Omental fat pad (tissue), 4 donors: ENCODE data around the gene NUP85. TPM values are rescaled to one million over a fixed set of nuclear protein-coding genes. Genes with fewer than 3 reads are reported as not detected.

Source experiments
- ATAC-seq: fragments of 150-250 bp; one replicate; pipeline ENCODE4 v1.9.1; 2016; ENCODE audit warnings: mild to moderate bottlenecking, moderate library complexity; ENCODE audit not compliant: low FRiP score
- DNase-seq: peaks from one replicate; pipeline ENCODE4 v3.0.0-alpha.2; 2019; ENCODE audit warnings: low spot score
- total RNA-seq, 4 donors: library from RNA; depleted of rRNA; stranded (reverse); fragments of >200 nt; gene quantifications; one replicate each; pipeline ENCODE4 v1.1.0, GENCODE V29; 2016
- TF ChIP-seq, protein P1 (sequence below), 3 donors: fragments of 450-650 bp; IDR thresholded peaks; one replicate each; pipeline ENCODE4 v1.5.1; 2016 to 2017; ENCODE audit warnings: antibody characterized with exemption in 3 of 3, mild to moderate bottlenecking in 3 of 3, moderate library complexity in 2 of 3

NUP85 gene
- total RNA-seq, 4 donors from 2014 or later: 17.4 to 51.2 (median 34.8) TPM

DNA sequence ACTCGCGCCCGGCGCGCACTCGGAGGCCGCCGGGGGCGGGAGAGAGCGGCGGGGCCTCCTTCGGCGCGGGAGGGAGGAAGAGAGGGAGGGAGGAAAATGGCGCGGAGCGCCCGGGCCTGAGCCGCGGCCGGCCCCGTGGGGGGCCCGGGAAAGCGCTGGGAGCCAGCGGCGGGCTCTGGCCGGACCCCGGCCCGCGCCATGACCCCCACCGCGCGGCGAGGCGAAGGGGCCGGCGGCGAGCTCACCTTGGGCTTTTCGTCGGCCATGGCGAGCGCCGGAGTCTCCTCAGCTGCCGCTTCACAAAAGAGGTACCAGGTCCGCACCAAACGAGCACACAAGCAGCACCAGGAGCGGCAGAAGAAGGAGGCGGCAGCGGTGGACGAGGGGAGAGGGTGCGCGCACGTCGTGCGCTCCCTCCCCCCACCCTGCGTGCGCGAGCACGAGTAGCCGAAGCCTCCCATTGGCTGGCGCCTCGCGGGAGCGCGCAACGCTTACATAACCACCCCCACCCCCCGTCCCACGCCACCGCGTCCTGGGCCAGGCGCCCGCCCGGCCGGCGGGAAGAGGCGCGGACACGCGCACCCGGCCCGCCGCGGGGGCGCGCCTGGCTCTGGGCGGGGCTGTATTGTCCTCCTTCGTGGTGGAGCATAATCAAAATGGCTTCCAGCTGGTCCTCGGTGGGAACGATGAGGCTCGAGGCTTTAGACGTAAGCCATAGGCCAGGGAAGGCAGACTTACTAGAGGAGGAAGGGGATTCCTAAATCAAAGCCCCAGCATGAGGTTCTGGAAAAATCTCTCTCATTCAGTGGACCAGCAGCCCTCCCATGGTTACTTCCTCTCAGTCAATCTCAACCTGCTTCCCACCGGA, 22.7 kb upstream of the NUP85 start, which contains the start of gene SUMO2:
SUMO2 (minus strand) TSS at position 391 of the 868 bp plus-strand sequence; CDS start at position 266, 125 bp downstream.
- ATAC-seq (peak; percentile 96), DNase-seq (peak; percentile 84)
- TF ChIP-seq, protein P1, sequence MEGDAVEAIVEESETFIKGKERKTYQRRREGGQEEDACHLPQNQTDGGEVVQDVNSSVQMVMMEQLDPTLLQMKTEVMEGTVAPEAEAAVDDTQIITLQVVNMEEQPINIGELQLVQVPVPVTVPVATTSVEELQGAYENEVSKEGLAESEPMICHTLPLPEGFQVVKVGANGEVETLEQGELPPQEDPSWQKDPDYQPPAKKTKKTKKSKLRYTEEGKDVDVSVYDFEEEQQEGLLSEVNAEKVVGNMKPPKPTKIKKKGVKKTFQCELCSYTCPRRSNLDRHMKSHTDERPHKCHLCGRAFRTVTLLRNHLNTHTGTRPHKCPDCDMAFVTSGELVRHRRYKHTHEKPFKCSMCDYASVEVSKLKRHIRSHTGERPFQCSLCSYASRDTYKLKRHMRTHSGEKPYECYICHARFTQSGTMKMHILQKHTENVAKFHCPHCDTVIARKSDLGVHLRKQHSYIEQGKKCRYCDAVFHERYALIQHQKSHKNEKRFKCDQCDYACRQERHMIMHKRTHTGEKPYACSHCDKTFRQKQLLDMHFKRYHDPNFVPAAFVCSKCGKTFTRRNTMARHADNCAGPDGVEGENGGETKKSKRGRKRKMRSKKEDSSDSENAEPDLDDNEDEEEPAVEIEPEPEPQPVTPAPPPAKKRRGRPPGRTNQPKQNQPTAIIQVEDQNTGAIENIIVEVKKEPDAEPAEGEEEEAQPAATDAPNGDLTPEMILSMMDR (IDR thresholded peaks at IDR 0.05): peak in 1 of 3 donors; percentile 9

DNA sequence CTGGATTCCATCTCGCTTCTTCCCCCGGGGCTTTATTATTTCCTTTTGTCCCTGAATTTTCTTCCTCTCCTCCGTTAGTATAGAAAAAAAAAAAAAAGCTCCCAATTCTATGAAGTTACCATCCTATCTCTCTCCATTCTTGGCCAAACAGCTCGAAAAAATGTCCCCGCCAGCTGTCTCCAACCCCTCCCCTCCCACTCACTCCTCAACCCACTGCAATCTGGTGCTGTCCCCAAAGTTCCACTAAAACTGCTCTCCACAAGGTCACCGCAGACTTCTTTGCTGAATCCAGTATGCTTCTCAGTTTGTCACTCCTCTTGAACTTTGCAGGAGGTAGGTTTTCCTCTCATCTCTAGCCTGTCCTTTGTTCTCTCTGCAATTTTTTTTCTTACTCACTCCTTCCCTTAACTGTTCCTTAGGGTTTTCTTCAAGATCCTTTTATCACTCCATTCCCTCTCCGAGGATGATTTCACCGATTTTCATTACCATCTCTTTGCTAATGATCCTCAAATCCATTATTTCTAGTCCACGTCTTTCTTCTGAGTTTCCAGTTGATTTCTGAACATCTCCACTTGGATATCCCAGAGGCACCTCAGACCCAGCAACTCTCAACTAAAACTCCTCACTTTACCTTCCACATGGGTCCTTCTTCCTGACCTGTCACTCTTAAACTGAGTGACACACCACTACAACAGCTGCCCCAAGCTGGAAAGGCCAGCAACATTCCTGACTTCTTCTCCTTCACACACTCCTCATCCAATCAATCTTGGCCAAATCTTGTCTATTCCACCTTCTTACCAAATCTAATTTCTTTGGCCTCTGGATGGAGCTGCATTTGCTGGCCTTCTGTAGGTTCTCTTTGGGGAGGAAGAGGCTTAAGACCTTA, 21.2 kb upstream of the NUP85 start:
- no peak for DNase-seq
- TF ChIP-seq, protein P1 (IDR thresholded peaks at IDR 0.05): no peak
- ATAC-seq: no peak

DNA sequence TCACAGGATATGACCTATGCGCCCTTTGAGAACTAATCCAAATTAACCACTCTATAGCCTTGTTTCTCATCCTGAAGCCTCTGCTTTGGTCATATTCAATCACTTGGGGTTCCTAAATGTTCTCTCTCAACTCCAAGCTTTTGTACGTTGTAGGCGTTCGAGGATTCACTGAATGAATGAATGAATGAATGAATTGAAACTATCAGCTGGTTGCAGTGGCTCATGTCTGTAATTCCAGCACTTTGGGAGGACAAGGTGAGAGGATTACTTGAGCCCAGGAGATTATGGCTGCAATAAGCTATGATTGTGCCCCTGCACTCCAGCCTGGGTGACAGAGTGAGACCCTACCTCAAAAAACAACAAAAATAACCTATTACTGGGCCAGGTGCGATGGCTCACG, 16.9 kb upstream of the NUP85 start:
- no peak for DNase-seq
- ATAC-seq: no peak
- TF ChIP-seq, protein P1 (IDR thresholded peaks at IDR 0.05): no peak

DNA sequence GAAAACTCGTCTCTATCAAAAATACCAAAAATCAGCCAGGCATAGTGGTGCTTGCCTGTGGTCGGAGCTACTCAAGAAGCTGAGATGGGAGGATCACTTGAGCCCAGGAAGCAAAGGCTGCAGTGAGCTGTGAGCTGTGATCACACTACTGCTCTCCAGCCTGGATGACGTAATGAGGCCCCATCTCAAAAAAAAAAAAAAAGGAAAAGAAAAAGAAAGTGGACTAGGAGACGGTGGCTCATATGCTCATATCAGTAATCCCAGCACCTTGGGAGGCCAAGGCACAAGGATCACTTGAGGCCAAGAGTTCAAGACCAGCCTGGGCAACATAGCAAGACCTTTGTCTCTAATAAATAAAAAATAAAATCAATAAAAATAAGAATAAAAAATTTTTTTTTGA, 13.9 kb upstream of the NUP85 start:
- TF ChIP-seq, protein P1 (IDR thresholded peaks at IDR 0.05): no peak
- DNase-seq: no peak
- ATAC-seq: no peak

DNA sequence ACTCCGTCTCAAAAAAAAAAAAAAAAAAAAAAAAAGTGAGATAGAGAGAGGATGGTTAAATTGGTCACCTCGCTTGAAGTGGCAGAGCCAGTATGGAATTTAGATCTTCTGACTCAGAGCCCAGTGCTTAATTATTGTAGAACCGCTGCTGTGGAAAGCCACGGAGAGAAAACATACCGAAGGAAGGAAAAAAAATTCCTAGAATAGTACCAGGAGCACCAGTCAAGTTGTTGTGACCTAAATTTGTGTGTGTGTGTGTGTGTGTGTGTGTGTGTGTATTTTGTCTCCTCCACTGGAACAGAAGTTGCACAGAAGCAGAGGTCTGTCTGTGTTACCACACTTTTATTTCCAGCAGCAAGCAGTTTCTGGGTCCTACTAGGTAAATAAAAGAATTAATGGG, 10.6 kb upstream of the NUP85 start:
- TF ChIP-seq, protein P1 (IDR thresholded peaks at IDR 0.05): no peak
- ATAC-seq (no peak), DNase-seq (no peak)

DNA sequence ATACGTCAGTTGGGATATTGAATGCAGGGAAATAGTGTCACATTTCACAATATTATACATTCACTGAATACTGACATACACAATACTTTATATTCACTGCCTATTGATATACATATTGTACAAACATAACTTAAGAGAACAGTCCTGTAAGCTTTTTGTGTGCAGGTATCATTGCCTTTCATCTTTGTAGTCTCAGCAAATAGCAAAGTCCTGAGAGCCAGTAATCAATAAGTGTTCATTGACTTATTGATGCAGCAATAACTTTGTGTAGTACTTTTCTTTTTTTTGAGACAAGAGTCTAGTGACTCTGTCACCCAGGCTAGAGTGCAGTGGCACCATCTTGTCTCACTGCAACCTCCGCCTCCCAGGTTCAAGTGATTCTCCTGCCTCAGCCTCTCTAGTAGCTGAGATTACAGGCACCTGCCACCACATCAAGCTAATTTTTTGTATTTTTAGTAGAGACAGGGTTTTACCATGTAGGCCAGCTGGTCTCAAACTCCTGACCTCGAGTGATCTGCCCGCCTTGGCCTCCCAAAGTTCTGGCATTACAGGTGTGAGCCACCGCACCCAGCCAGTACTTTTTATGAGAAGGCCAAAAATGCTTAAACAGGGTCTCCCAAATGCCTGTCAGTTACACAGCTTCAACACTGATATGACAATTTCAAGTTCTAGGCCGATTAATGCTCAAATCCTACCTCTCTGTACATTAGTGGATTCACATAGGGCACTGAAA, 5.4 kb upstream of the NUP85 start:
- TF ChIP-seq, protein P1 (IDR thresholded peaks at IDR 0.05): no peak
- ATAC-seq (no peak), DNase-seq (no peak)
